ENCODE data around the gene DLG1. TPM values are rescaled to one million over a fixed set of nuclear protein-coding genes. Genes with fewer than 3 reads are reported as not detected.

The DLG1 gene
- total and polyA plus RNA-seq, 2 of the 4 experiments (the other 2 are of a cell fraction), result 21.2 to 57.7 TPM

DNA sequence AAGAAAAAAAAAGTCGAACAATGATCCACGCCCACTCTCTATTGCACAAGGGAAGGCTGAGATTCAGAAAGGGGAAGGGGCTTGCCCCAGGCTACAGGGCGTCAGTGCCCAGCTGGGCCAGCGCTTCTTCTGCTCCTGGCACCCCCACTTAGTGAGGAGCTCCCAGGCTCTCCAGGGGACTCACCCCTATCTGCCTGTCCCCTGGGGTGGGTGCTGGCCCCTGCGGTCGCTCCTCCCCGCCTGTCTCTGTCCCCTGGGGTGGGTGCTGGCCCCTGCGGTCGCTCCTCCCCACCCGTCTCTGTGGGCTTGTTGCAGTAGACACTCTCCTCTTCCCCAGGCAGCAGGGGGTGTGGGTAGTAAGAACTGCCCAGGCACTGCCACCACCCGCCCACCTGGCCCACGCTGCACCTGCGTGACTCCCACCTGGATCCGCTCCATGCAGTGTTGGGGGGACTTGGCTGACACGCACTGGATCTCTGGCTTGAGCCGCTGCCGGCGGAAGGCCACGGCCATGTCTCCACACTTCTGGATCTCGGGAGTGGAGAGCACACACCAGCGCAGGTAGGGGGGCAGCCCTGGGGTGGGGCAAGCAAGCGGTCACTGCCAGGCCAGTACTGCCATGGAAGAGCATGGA is 283.4 kb downstream of the DLG1 start:
- H3K18ac ChIP-seq (ENCODE audit: low read depth, low read length), result no peak overlapping the region
- no peak overlapping the region for H2BK5ac ChIP-seq (ENCODE audit: low read depth, low read length, poor library complexity, severe bottlenecking)
- H4K8ac ChIP-seq (ENCODE audit: low read depth in 2 of 2, low read length in 2 of 2), result no peak overlapping the region
- dilution Hi-C loops (cut with HindIII; ENCODE audit: low sequenced_read_pairs, unreplicated experiment) (no loop called here), in situ Hi-C loops (cut with MboI; ENCODE audit: low sequenced_read_pairs) (no loop called here), intact Hi-C loops (cut with micrococcal nuclease) (no loop called here)
- H3K27ac ChIP-seq (ENCODE audit: insufficient read depth, low read length), result no peak overlapping the region
- no peak overlapping the region for H4K91ac ChIP-seq (ENCODE audit: insufficient read depth, low read depth, low read length)
- H3K56ac ChIP-seq (ENCODE audit: extremely low read depth, insufficient read depth, low read length), result no peak overlapping the region
- no peak overlapping the region for H4K5ac ChIP-seq (ENCODE audit: low read depth, low read length)
- H2AK5ac ChIP-seq (ENCODE audit: low read depth, low read length), result no peak overlapping the region
- no peak overlapping the region for H2AFZ ChIP-seq (replicated peaks; ENCODE audit: low read length, poor library complexity)
- no peaks in the 10 kb centered on the region for H4K20me1 ChIP-seq (ENCODE audit: insufficient read depth, low read length)
- H2AK9ac ChIP-seq (replicated peaks; ENCODE audit: low read depth, low read length, poor library complexity), result no peak overlapping the region
- H3K27me3 ChIP-seq (ENCODE audit: control insufficient read depth, insufficient read depth, low read length), result peaks cover 22% of the 10 kb centered on the region
- no peaks in the 10 kb centered on the region for H3K4me1 ChIP-seq (ENCODE audit: control insufficient read depth, insufficient read depth, low read length)
- POLR2A ChIA-PET (ENCODE audit: unreplicated experiment), result no interaction called here
- TF ChIP-seq FOS (IDR thresholded peaks at IDR 0.05; ENCODE audit: low read depth, low read length), result no peak
- TF ChIP-seq RFX5 (IDR thresholded peaks at IDR 0.05; ENCODE audit: low read depth, low read length), result no peak
- TF ChIP-seq SMC3 (IDR thresholded peaks at IDR 0.05; ENCODE audit: low read depth, low read length), result no peak
- no peak for TF ChIP-seq NFE2L2 (IDR thresholded peaks at IDR 0.05; ENCODE audit: low read depth, low read length)
- no peak for TF ChIP-seq MAFK (IDR thresholded peaks at IDR 0.05; ENCODE audit: low read depth, low read length)
- no peak overlapping the region for H2BK20ac ChIP-seq (ENCODE audit: low read depth, low read length)
- no peak for ATAC-seq (ENCODE audit: low read depth)
- no peak overlapping the region for H3K14ac ChIP-seq (replicated peaks; ENCODE audit: low read depth, low read length)
- no peak overlapping the region for H3K4ac ChIP-seq (ENCODE audit: low read depth, low read length)
- no peak overlapping the region for H3K9ac ChIP-seq (ENCODE audit: low read depth, low read length)
- no peak overlapping the region for H2BK15ac ChIP-seq (ENCODE audit: low read depth, low read length)
- no CpG with 5 or more reads among the region's 22 CpGs for WGBS, 2 experiments (ENCODE audit: extremely low coverage in 2 of 2, insufficient read length in 1 of 2)
- no peaks in the 10 kb centered on the region for H3K79me1 ChIP-seq (ENCODE audit: low read depth in 1 of 2, low read length in 2 of 2)
- no peak overlapping the region for H3K23ac ChIP-seq (ENCODE audit: low read depth, low read length)
- peaks cover 2% of the 10 kb centered on the region; the same call in 1 of the 2 replicates for H3K9me3 ChIP-seq (ENCODE audit: control insufficient read depth, insufficient read depth, low read length)
- no peaks in the 10 kb centered on the region for H3K9me1 ChIP-seq (ENCODE audit: insufficient read depth, low read length)
- CTCF ChIA-PET, result no interaction called here
- no peak overlapping the region for H3K4me2 ChIP-seq (ENCODE audit: low read depth, low read length)
- DNase-seq, result no peak
- H3K4me3 ChIP-seq (ENCODE audit: insufficient read depth, low read depth, low read length), result no peak overlapping the region
- H3K36me3 ChIP-seq (ENCODE audit: control insufficient read depth, insufficient read depth, low read length), result no peaks in the 10 kb centered on the region
- no peak overlapping the region for H2BK120ac ChIP-seq (ENCODE audit: low read depth, low read length)
- BruUV-seq (replicated peaks), result no TSS peak

Data from IMR-90 (cell line).